PC-3 (cell line): ENCODE results near the gene SPATA46. TPM values are rescaled to one million over a fixed set of nuclear protein-coding genes. Genes with fewer than 3 reads are reported as not detected.

Source experiments
- ATAC-seq: fragments of 200-7000 bp; cut with Tn5 transposase; 2 replicates; pipeline ENCODE4 v1.9.1; 2020; ENCODE audit warnings: mild to moderate bottlenecking, moderate library complexity
- BruUV-seq: library from RNA; stranded (reverse); fragments of 400-500 nt; replicated peaks from 2 replicates; lab custom pipeline; 2021; lab: Mats Ljungman, UMichigan
- CTCF ChIA-PET: fragments of 300-600 bp; sonication (Branson Sonifier 250); formaldehyde crosslinking; loops from one replicate; lab custom pipeline; 2022; ENCODE audit warnings: antibody characterized with exemption; lab: Charles Lee
- POLR2A ChIA-PET: fragments of 300-600 bp; sonication (Branson Sonifier 250); formaldehyde crosslinking; loops from one replicate; lab custom pipeline; 2022; ENCODE audit warnings: antibody characterized with exemption; ENCODE audit not compliant: unreplicated experiment; lab: Charles Lee
- DNase-seq: peaks from one replicate; pipeline ENCODE4 v3.0.0-alpha.2; 2015
- H2AFZ ChIP-seq: fragments of 300-600 bp; sonication (generic); 2 replicates; pipeline ENCODE4 v1.6.0; 2016; ENCODE audit warnings: antibody characterized with exemption, low read length
- H3F3A ChIP-seq: fragments of 300-600 bp; sonication (generic); one replicate; pipeline ENCODE4 v1.6.0; 2017; ENCODE audit warnings: antibody characterized with exemption, low read length, control low read depth, mild to moderate bottlenecking; ENCODE audit not compliant: unreplicated experiment
- H3K27ac ChIP-seq: fragments of 300-600 bp; sonication (generic); 2 replicates; pipeline ENCODE4 v1.5.1; 2016; ENCODE audit warnings: mild to moderate bottlenecking, low read length
- H3K27me3 ChIP-seq: fragments of 300-600 bp; sonication (generic); 2 replicates; pipeline ENCODE4 v1.6.1; 2016; ENCODE audit warnings: low read length, mixed read lengths
- H3K36me3 ChIP-seq: fragments of 300-600 bp; sonication (generic); 2 replicates; pipeline ENCODE4 v1.6.1; 2016; ENCODE audit warnings: low read depth, mixed run types, low read length, mixed read lengths
- H3K4me1 ChIP-seq: fragments of 300-600 bp; sonication (generic); 2 replicates; pipeline ENCODE4 v1.5.1; 2016; ENCODE audit warnings: low read length; ENCODE audit not compliant: insufficient read depth
- H3K4me2 ChIP-seq: fragments of 300-600 bp; sonication (generic); 2 replicates; pipeline ENCODE4 v1.6.0; 2016; ENCODE audit warnings: low read length
- H3K4me3 ChIP-seq: fragments of 300-600 bp; sonication (generic); 2 replicates; pipeline ENCODE4 v1.5.1; 2016; ENCODE audit warnings: mild to moderate bottlenecking, low read length, mixed read lengths
- H3K79me2 ChIP-seq: fragments of 300-600 bp; sonication (generic); 2 replicates; pipeline ENCODE4 v1.6.1; 2017; ENCODE audit warnings: low read length, mixed read lengths
- H3K9ac ChIP-seq: fragments of 300-600 bp; sonication (generic); 2 replicates; pipeline ENCODE4 v1.6.0; 2016; ENCODE audit warnings: mild to moderate bottlenecking, low read length
- H3K9me2 ChIP-seq: fragments of 300-600 bp; sonication (generic); replicated peaks from 2 replicates; pipeline ENCODE4 v1.6.1; 2016; ENCODE audit warnings: mixed run types, low read length, mixed read lengths
- H3K9me3 ChIP-seq: fragments of 300-600 bp; sonication (generic); 2 replicates; pipeline ENCODE4 v1.6.1; 2016; ENCODE audit warnings: low read length, mixed read lengths
- H4K20me1 ChIP-seq: fragments of 300-600 bp; sonication (generic); 2 replicates; pipeline ENCODE4 v1.6.1; 2016; ENCODE audit warnings: low read length, mixed read lengths
- EZH2 ChIP-seq: fragments of 300-600 bp; sonication (generic); IDR thresholded peaks from one replicate; pipeline ENCODE4 v1.6.1; 2017; ENCODE audit warnings: antibody characterized with exemption, mild to moderate bottlenecking, low read length; ENCODE audit not compliant: unreplicated experiment
- EZH2phosphoT487 ChIP-seq: fragments of 300-600 bp; sonication (generic); IDR thresholded peaks from 2 replicates; pipeline ENCODE4 v1.6.1; 2018; ENCODE audit warnings: mild to moderate bottlenecking, antibody characterized with exemption, low read length, borderline replicate concordance
- intact Hi-C: fragments of 100-400 bp; cut with micrococcal nuclease; formaldehyde crosslinking; loops from 2 replicates; pipeline ENCODE4 v1.9.0; 2023
- total RNA-seq: library from RNA; depleted of rRNA; stranded (reverse); fragments of >200 nt; gene quantifications from 2 replicates; pipeline ENCODE4 v1.2.3, GENCODE V29; 2014
- TF ChIP-seq, protein P1 (sequence below): fragments of 300-600 bp; sonication (generic); conservative IDR thresholded peaks from 2 replicates; pipeline ENCODE4 v1.5.1; 2017; ENCODE audit warnings: antibody characterized with exemption, low read depth, mild to moderate bottlenecking, low read length

Gene SPATA46
- total RNA-seq, 1 experiment from 2014 or later = not detected

DNA sequence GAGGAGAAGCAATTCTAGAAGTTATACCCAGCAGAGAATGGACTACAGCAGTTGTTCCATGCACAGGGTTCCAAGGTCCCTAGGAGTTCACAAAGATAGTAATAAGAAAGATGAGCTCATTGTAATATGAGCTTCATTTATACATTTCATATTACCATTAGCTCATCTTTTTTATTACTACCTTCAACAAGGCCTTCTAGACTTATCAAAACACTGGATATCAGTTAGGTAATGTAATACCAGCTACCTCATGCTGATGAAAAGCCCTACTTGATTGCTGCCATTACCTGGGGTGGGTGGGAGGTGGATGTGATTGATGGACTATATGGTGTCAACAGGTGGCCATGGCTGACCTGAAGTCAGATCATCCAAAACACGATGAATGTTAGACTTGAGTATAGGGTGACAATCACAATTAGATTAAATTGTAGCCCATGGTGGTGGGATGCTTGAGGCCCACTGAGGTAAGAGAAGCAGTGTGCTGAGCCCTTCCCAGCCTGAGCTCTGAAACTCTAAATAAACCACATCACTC, 34.1 kb downstream of the SPATA46 start:
- intact Hi-C loops = no loop called here
- no peaks in the 10 kb centered on the region for H4K20me1 ChIP-seq
- CTCF ChIA-PET = no interaction called here
- no peaks in the 10 kb centered on the region for H3K9me2 ChIP-seq
- no peak overlapping the region for H3K4me2 ChIP-seq
- DNase-seq (no peak), ATAC-seq (no peak)
- H3K9ac ChIP-seq = no peak overlapping the region
- H3K4me3 ChIP-seq = no peak overlapping the region
- H3K27ac ChIP-seq = no peak overlapping the region
- no peaks in the 10 kb centered on the region for H3K4me1 ChIP-seq
- H3K79me2 ChIP-seq = no peaks in the 10 kb centered on the region
- no TSS peak for BruUV-seq
- POLR2A ChIA-PET = interaction anchor here (0.5 to 0.6 kb wide), 2 partner anchors 26 to 267 kb away, joined by 3 read pairs; no protein-coding TSS in a partner anchor
- H2AFZ ChIP-seq = no peak overlapping the region
- TF ChIP-seq EZH2 = no peak
- TF ChIP-seq, protein P1, sequence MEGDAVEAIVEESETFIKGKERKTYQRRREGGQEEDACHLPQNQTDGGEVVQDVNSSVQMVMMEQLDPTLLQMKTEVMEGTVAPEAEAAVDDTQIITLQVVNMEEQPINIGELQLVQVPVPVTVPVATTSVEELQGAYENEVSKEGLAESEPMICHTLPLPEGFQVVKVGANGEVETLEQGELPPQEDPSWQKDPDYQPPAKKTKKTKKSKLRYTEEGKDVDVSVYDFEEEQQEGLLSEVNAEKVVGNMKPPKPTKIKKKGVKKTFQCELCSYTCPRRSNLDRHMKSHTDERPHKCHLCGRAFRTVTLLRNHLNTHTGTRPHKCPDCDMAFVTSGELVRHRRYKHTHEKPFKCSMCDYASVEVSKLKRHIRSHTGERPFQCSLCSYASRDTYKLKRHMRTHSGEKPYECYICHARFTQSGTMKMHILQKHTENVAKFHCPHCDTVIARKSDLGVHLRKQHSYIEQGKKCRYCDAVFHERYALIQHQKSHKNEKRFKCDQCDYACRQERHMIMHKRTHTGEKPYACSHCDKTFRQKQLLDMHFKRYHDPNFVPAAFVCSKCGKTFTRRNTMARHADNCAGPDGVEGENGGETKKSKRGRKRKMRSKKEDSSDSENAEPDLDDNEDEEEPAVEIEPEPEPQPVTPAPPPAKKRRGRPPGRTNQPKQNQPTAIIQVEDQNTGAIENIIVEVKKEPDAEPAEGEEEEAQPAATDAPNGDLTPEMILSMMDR = no peak
- TF ChIP-seq EZH2phosphoT487 = no peak
- no peaks in the 10 kb centered on the region for H3F3A ChIP-seq
- no peaks in the 10 kb centered on the region for H3K9me3 ChIP-seq
- no peaks in the 10 kb centered on the region for H3K36me3 ChIP-seq
- no peaks in the 10 kb centered on the region for H3K27me3 ChIP-seq

DNA sequence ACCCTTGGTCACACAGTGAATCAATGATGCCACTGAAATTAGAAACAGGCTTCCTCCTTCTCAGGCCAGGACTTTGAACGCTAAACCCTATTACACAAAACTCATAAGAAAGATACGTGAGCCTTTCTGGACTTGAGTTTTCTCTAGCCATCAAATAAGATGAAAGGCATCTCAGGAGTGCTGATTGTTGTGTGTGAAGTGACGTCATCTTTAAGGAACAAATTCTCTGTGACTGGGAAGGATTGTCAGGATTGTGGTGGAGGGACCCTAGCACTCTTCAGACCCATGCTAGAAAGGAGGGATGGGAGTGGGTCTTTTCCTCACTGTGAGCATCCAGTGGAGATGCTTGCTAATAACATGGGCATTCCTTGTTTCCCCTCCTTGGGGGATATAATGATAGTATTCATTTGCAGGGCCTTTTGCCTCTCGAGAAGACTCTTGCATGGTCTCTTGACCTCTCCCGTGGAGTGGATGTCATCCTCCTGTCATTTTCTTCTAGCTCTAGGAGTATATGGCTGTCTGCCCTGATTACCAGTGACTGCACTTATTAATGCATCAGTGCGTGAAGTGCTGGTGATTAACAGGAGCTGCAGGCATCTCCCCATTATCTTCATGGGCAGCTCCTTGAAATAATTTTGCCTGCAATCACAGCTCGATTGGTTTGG, 39.9 kb downstream of the SPATA46 start:
- no peaks in the 10 kb centered on the region for H3K27me3 ChIP-seq
- H3K36me3 ChIP-seq = no peaks in the 10 kb centered on the region
- intact Hi-C loops = no loop called here
- no peak overlapping the region for H3K4me3 ChIP-seq
- no peak overlapping the region for H3K27ac ChIP-seq
- H3F3A ChIP-seq = no peaks in the 10 kb centered on the region
- no peak for DNase-seq
- no peaks in the 10 kb centered on the region for H3K79me2 ChIP-seq
- no peak for ATAC-seq
- no peak overlapping the region for H2AFZ ChIP-seq
- CTCF ChIA-PET = no interaction called here
- H3K9me3 ChIP-seq = no peaks in the 10 kb centered on the region
- no peaks in the 10 kb centered on the region for H4K20me1 ChIP-seq
- H3K9ac ChIP-seq = no peak overlapping the region
- no TSS peak for BruUV-seq
- TF ChIP-seq EZH2phosphoT487 (no peak), EZH2 (no peak)
- TF ChIP-seq, protein P1 = no peak
- H3K4me2 ChIP-seq = no peak overlapping the region
- POLR2A ChIA-PET = interaction anchor here (0.5 kb wide), 1 partner anchor 124 kb away, joined by 3 read pairs; no protein-coding TSS in a partner anchor
- no peaks in the 10 kb centered on the region for H3K9me2 ChIP-seq
- H3K4me1 ChIP-seq = no peaks in the 10 kb centered on the region

DNA sequence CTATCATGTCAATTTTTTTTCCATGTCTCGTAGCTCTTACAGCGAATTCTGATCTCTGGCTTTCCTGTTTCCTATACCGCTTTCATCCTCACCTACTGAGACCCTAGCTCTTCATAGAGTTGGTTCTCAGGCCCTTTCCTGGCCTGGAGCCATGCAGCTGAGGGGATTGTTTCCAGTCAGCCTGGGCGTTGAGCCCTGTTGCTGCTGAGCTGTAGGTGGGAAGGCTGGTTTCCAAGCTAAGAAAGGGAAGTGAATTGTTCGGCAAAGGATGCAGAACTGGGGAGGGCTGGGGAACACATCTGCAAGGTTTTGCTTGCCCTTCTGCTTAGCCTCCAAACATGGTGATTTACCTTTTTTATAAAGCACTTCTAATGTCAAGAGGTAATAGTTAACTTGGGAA, 41.5 kb downstream of the SPATA46 start:
- no peak for DNase-seq
- Histone ChIP-seq H3K79me2 (no peaks in the 10 kb centered on the region), H3K4me1 (no peaks in the 10 kb centered on the region), H3K27me3 (no peaks in the 10 kb centered on the region), H2AFZ (no peak overlapping the region), H3K4me2 (no peak overlapping the region), H4K20me1 (no peaks in the 10 kb centered on the region), H3K9me3 (no peaks in the 10 kb centered on the region), H3K9me2 (no peaks in the 10 kb centered on the region), H3F3A (no peaks in the 10 kb centered on the region), H3K36me3 (no peaks in the 10 kb centered on the region), H3K27ac (no peak overlapping the region), H3K9ac (no peak overlapping the region), H3K4me3 (no peak overlapping the region)
- ChIA-PET CTCF (no interaction called here), POLR2A (no interaction called here)
- no TSS peak for BruUV-seq
- no peak for TF ChIP-seq EZH2
- TF ChIP-seq EZH2phosphoT487 = no peak
- TF ChIP-seq, protein P1 = no peak
- no peak for ATAC-seq
- intact Hi-C loops = no loop called here
